GM12891 (cell line): ENCODE measurements around the gene ACKR2.

Experiments used
- POLR2A ChIP-seq: IDR thresholded peaks from 2 replicates; pipeline ENCODE4 v1.6.1; 2011; ENCODE audit warnings: low read depth, low read length, control low read depth
- POLR2AphosphoS5 ChIP-seq: IDR thresholded peaks from 2 replicates; pipeline ENCODE4 v1.6.1; 2011; ENCODE audit warnings: low read depth, low read length, control low read depth
- POU2F2 ChIP-seq: IDR thresholded peaks from 2 replicates; pipeline ENCODE4 v1.6.1; 2011; ENCODE audit warnings: low read depth, mild to moderate bottlenecking, control low read depth, low read length, moderate library complexity
- SPI1 ChIP-seq: IDR thresholded peaks from 2 replicates; pipeline ENCODE4 v1.6.1; 2011; ENCODE audit warnings: low read depth, low read length, control low read depth
- TAF1 ChIP-seq: IDR thresholded peaks from 2 replicates; pipeline ENCODE4 v1.6.1; 2011; ENCODE audit warnings: low read depth, low read length, control low read depth

DNA sequence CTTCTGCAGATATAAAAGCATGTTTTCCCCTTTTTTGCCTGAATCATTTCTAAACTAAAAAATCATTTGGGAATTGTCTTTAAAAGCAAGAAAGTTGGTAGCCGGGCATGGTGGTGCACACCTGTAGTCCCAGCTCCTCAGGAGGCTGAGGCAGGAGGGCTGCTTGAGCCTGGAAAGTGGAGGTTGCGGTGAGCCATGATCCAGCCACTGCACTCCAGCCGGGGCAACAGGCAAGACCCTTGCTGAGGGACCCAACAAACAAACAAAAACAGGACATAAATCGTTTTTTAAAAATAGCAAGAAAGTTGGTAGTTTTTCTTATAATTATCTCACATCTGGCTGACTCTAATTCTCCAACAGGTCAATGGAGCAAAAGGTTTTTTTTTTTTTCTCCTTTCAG is 7.5 kb upstream of the ACKR2 start:
- TF ChIP-seq POLR2AphosphoS5, result no peak
- TF ChIP-seq POLR2A, result no peak
- TF ChIP-seq TAF1, result no peak
- no peak for TF ChIP-seq SPI1
- TF ChIP-seq POU2F2, result no peak
